ENCODE data around the gene SIAE.

SIAE gene
- total RNA-seq, result 1.4 reads per million in 2 donors

DNA sequence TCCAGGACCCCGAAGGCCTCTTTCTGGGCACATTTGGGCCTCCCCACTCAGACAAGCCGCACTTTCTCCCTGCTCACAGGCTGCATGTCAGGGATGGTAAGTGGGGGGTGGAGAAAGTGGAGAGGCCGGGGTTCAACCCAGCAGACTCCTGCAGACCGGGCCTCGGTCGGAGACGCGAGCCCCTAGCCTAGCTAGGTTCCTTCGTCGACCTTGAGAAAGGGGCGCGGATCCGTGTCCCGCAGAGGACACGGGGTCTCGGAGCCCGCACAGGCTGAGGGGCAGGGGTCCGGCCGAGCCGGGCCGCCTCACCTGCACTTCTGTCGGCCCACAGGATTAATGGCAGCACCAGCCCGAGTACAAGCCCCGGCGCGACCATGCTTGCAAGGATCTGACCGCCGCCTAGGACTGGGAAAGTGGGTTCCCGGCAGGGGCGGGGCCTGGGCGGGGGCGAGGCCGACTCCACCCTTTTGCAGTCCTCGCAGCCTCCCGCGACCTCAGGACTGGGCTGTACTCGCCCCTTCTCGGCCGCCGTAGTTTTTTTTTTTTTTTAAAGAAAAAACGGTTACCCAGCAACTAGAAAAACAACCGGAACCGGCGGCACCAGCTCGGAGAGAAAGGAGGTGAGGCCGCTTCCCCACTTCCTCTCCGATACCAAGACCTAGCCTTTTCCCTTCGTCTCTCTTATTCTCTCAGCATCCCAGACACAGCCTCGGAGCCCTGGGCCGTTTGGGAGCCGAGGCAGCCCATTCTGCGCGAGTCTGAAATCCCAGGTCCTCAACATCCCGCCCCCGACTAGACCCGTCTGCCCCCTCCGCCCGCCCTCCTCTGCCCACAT is at the start of gene SIAE, which contains the start of gene SPA17:
Gene SIAE, minus strand, starts transcription at position 407 of the 835 bp plus-strand sequence. Its CDS starts 31 bp downstream, at position 376.
Gene SPA17, plus strand, starts transcription at position 572 of the 835 bp plus-strand sequence. CDS start 1,361 bp downstream, outside the sequence.
- DNase-seq, result peak; percentile 62

DNA sequence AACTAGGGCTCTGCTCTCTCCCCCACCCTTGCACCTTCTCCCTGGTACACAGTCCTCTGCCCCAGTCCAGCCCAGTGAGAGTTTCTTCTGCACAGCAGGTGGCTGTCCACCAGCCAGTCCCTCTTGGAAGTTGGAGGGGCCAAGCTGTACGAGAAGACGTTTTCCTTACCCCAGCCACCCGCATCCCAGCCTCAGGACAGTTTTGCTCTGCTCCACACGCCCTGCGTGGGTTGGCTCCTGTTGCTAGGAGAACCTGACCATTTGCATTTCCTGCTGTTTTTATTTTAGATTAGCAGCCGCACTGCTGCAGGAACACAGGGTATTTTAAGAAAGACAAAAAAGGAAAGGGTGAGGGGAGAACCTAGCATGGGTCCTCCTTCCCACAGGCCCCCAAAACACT is 48.6 kb upstream of the SIAE start:
- no peak for DNase-seq

GRCh38 chr11:124719534-124719933 is 46.0 kb upstream of the SIAE start:
- DNase-seq, result no peak

DNA sequence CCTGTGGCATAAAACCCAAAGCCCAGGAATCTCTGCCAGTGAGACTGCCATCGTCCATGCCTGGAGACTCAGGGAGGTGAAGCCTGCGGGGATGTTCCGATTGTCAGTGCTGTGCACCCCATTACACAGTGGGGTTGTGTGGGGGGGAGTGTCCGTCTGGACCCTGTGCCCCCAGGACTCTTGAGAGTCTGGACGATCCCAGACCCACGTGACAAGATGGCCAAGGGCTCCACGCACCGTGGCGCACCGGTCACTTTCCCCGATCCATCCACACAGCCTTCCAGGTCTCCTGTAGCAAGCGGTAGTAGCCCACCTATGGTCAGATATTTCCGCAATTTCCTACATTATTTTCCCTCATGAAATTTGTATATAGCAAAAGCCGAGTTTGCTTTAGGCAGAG is 45.3 kb upstream of the SIAE start:
- no peak for DNase-seq

DNA sequence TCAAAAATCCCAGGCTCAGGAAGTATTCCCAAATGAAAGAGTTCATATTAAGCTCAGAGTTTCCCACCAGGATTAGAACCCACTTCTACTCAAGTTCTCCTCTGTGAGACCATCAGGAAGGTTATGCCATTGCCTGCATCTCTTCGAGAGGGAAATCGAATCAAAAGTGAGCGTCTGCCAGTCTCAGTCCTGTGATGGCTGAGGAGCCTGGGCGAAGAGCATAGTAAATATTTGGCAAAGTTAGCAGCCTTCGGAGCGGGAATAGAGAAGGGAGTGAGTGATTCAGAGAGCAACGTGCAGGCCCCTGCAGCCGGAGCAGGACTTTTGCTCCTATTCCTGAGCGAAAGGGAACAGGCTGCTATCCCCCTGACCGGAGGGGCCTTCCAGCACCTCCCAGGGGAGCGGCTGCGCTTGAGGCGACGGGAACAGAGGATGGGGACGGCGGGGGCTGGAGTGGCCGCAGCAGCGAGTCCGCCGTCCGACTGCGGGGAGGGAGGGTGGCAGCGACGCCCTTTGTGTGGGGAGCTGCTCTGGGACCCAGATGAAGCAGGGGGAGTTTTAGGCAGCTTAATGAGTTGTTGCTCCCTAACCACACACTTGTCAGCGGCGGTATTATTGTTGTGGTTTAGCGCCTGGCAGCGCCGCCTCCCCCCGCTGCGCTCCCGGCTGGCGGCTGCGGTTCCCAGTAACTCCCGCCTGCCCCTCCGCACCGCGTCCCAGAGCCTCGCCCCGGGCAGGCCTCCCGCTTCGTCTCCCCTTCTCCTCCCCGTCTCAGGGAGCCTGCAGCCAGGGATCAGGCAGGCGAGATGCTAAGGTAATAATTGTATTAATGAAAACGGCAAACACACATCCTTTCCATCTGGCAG is 44.5 kb upstream of the SIAE start:
- DNase-seq, result peak; percentile 21

DNA sequence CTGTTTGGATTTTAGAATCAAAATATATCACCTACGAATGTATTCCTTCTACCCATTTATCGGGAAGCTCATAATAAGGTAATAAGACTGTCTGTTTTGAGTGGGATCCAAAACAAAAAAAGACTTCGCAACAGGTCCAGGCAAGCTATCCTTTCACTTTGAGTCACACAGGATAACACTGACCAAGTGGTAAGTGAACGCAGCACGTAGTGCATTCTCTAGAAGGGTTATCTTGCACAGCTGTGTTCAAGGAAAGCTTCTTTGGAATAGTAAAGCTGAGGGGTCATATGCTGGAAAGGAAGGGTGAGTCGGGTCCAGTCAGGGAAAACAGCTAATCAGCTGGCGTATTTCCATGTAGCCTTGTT is 43.9 kb upstream of the SIAE start:
- no peak for DNase-seq

DNA sequence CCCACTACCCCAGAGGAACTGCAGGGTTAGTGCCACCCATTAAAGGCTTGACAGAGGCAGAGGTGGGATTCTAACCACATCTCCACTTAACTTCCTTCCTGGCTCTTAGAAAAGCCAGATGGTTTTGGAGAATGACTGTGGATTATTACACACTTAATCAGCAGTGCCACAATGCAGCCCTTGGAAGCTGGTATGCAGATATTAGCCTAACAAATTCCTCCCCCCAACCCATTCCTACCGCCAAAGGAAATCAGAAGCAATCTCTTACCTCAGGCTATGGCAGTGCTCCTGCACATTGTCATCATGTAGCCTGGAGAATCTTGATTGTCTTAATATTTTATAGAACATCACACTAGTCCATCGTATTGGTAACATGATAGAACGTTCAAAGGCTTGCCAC is 43.1 kb upstream of the SIAE start:
- no peak for DNase-seq

GRCh38 chr11:124712392-124712791 is 38.9 kb upstream of the SIAE start:
- DNase-seq, result no peak

- DNase-seq, result no peak
Observed at GRCh38 chr11:124707829-124708228, 34.3 kb upstream of the SIAE start.

- DNase-seq, result no peak
Observed at GRCh38 chr11:124700028-124700427, 26.5 kb upstream of the SIAE start.

GRCh38 chr11:124699547-124699946 is 26.0 kb upstream of the SIAE start:
- DNase-seq, result no peak

DNA sequence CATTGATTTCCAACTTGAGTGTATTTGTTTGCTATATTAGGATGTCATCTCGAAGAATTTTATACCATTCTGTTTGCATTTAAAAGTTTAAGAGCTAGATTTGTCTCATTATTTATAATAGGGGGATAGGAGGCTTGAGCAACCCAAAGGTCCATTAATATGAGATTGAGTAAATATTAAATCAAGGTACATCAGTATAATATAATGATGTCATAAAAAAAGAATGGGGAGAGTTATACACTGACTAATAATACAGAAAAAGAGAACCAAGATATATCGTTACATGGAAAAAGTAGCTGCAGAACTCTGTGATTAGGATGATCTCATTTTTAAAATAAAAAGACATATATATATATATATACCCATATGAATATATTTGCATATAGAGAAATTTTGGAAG is 19.6 kb upstream of the SIAE start:
- no peak for DNase-seq

DNA sequence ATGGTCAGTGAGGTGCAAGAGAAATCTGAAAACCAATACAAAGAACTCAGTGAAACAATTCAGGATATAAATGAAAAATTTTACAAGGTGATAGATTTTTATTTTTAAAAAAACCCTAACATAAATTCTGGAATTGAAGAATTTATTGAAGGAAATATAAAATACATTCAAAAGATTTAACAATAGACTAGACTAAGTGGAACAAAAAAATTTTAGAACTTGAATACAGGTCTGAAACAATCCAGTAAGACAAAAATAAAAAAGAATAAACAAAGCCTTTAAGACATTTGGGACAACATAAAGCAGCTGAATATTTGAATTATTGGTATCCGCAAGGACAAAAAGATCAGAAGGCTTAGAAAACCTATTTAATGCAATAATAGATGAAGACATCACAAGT is 8.9 kb upstream of the SIAE start:
- no peak for DNase-seq

- no peak for DNase-seq
Observed at GRCh38 chr11:124681421-124681820, 7.9 kb upstream of the SIAE start.

- DNase-seq, result no peak
Observed at GRCh38 chr11:124678416-124678815, 4.9 kb upstream of the SIAE start.

- DNase-seq, result no peak
Observed at GRCh38 chr11:124676386-124676785, 2.8 kb upstream of the SIAE start.

DNA sequence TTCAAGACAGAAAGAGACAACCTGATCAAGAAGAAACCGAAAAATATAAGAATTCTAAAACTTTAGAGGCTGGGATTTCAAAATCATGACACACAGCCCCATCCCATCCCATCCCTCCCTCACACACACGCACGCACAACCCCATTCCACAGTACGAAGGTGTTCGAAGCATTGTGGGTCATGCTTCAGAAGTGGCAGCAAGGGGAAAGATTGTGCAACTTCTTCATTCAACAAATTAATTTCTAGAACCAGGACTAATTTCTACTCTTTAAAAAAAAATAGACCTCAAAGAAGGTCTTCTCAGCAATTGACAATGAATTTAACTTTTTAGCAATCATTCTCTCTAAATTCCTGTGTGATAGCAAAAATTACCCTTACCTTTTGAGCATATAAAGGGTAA is 1.0 kb upstream of the SIAE start:
- no peak for DNase-seq

DNA sequence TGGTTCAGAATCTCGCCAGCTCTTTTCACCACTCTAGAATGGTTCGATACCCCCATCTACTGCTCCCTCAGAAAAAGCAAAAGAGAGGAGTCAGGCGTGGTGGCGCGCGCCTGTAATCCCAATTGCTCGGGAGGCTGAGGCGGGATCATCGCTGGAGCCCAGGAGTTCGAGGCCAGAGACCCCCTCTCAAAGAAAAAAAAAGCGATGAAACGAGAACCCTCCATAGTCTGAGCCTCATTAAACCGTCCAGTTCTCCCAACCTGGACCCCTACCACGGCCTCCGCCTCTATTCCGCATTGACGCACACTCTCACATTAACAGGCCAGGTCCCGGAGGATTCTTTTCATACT is 604 bp upstream of the SIAE start:
- DNase-seq, result no peak

GRCh38 chr11:124672536-124673215 is 863 bp downstream of the SIAE start:
- no peak for DNase-seq

DNA sequence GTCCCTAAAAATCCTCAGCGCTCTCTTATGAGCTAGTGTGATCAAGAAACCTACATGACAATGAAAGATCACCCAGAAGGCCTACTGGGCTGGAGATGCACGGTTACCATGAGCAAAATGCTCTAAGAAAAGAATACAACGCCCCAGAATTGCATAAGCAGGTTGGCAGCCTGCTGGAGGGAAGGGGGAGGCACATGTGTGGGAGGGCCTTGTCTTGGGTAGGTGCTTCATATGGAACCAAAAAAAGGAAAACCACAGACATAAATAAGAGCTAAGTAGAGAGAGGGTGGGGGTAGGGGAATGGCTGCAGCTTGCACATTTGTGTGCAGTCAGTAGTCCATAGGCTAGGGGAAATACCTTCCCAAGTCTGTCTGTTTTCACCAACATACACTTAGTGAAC is 2.8 kb downstream of the SIAE start:
- DNase-seq, result no peak

DNA sequence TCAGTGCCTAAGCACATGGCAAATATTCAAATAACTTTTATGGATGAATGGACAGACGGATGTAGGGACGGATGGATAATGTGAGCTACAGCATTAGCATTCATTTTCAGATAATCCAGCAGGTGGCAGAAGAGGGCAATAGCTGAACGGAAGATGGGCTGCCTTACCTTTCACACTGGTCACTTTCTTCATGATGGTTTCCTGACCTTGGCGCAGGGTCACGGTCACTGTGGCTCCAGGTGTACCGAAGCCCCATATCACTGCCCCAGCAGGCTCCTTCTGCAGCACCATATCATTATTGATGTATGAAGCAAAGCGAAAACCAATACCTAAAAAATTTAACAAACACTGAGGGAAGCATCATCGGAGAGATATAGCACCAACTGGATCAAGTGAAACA is 4.3 kb downstream of the SIAE start:
- DNase-seq, result no peak

DNA sequence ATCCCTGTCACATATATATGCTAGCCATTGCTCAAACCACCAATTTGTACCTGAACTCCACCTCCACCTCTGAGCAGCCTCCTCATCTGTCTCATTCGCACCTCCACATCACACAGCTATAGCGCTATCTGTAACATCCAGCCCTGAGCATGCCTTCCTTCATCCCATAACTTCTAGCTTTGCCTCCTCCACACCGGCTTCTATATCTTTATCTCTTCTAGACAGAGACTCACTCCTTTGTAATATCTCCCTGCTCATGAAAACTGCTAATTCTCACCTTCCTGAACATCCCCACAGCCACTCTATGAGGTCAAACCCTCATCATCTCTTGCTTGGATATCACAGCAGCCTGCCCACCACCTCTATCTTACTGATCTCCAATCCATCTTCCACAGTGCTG is 5.9 kb downstream of the SIAE start:
- DNase-seq, result no peak

GRCh38 chr11:124663861-124664260 is 9.7 kb downstream of the SIAE start:
- DNase-seq, result no peak
